GM06990 (cell line): ENCODE data around the gene SRGAP2C.
"Not testable (repeated sequence)": the region's sequence is repeated elsewhere in the genome, so short reads cannot be mapped to it uniquely, and the experiment has no call there.

Experiments used
- DNase-seq: peaks from one replicate; pipeline ENCODE4 v3.0.0-alpha.2; 2011; ENCODE audit not compliant: insufficient read length; ENCODE audit errors: extremely low read depth
- H3K27me3 ChIP-seq: replicated peaks from 2 replicates; pipeline ENCODE4 v1.6.0; 2011; ENCODE audit warnings: low read length; ENCODE audit not compliant: control insufficient read depth, insufficient read depth
- H3K36me3 ChIP-seq: 2 replicates; pipeline ENCODE4 v1.5.1; 2011; ENCODE audit warnings: low read length; ENCODE audit not compliant: control insufficient read depth, insufficient read depth
- H3K4me3 ChIP-seq: replicated peaks from 2 replicates; pipeline ENCODE4 v1.5.1; 2011; ENCODE audit warnings: low read depth, mild to moderate bottlenecking, control low read depth, low read length

The SRGAP2C gene

GRCh38 chr1:121184290-121185127, at the start of gene SRGAP2C, which contains the start of gene FAM72B:
Gene SRGAP2C (plus strand): TSS chr1:121184975. CDS start chr1:121187447, 2,472 bp downstream.
Gene FAM72B (minus strand): TSS chr1:121184340. CDS start chr1:121183489, 851 bp downstream.
- not testable (repeated sequence) for H3K27me3 ChIP-seq, H3K36me3 ChIP-seq
- peak; percentile 91 for DNase-seq
- peak within 1 kb of the TSS; percentile 57 for H3K4me3 ChIP-seq

GRCh38 chr1:121140393-121140792, 44.4 kb upstream of the SRGAP2C start:
- not testable (repeated sequence) for H3K36me3 ChIP-seq, DNase-seq, H3K4me3 ChIP-seq, H3K27me3 ChIP-seq

- H3K27me3 ChIP-seq, DNase-seq, H3K4me3 ChIP-seq, H3K36me3 ChIP-seq: not testable (repeated sequence)
Measured at GRCh38 chr1:121148489-121149190, 36.1 kb upstream of the SRGAP2C start.

- not testable (repeated sequence) for H3K4me3 ChIP-seq, H3K36me3 ChIP-seq, H3K27me3 ChIP-seq, DNase-seq
Measured at GRCh38 chr1:121151294-121151693, 33.5 kb upstream of the SRGAP2C start.

- not testable (repeated sequence) for H3K36me3 ChIP-seq, H3K4me3 ChIP-seq, DNase-seq, H3K27me3 ChIP-seq
Measured at GRCh38 chr1:121152788-121153187, 32.0 kb upstream of the SRGAP2C start.

GRCh38 chr1:121154811-121155210, 30.0 kb upstream of the SRGAP2C start:
- DNase-seq, H3K27me3 ChIP-seq, H3K36me3 ChIP-seq, H3K4me3 ChIP-seq: not testable (repeated sequence)

GRCh38 chr1:121155671-121156358, 29.0 kb upstream of the SRGAP2C start:
- DNase-seq, H3K27me3 ChIP-seq, H3K4me3 ChIP-seq, H3K36me3 ChIP-seq: not testable (repeated sequence)

GRCh38 chr1:121156958-121157603, 27.7 kb upstream of the SRGAP2C start:
- not testable (repeated sequence) for H3K4me3 ChIP-seq, DNase-seq, H3K27me3 ChIP-seq, H3K36me3 ChIP-seq

- not testable (repeated sequence) for H3K36me3 ChIP-seq, H3K4me3 ChIP-seq, DNase-seq, H3K27me3 ChIP-seq
Measured at GRCh38 chr1:121157609-121158008, 27.2 kb upstream of the SRGAP2C start.

- DNase-seq, H3K4me3 ChIP-seq, H3K27me3 ChIP-seq, H3K36me3 ChIP-seq: not testable (repeated sequence)
Measured at GRCh38 chr1:121160118-121160517, 24.7 kb upstream of the SRGAP2C start.

GRCh38 chr1:121161199-121161901, 23.4 kb upstream of the SRGAP2C start:
- not testable (repeated sequence) for H3K4me3 ChIP-seq, H3K36me3 ChIP-seq, H3K27me3 ChIP-seq, DNase-seq

- not testable (repeated sequence) for DNase-seq, H3K4me3 ChIP-seq, H3K36me3 ChIP-seq, H3K27me3 ChIP-seq
Measured at GRCh38 chr1:121163850-121164757, 20.7 kb upstream of the SRGAP2C start.
